Renal cortex interstitium (tissue), 11 donors: ENCODE results near the gene FHAD1. TPM values are rescaled to one million over a fixed set of nuclear protein-coding genes. Genes with fewer than 3 reads are reported as not detected.

Experiments used
- DNase-seq, 11 donors: peaks; one replicate each; pipeline ENCODE4 v3.0.0-alpha.2; 2013; ENCODE audit warnings: low read depth in 9 of 11, low spot score in 4 of 11; ENCODE audit errors: extremely low read depth in 1 of 11
- polyA plus RNA-seq, 3 donors: library from polyadenylated mRNA; unstranded; fragments of 120-200 nt; gene quantifications; one replicate each; pipeline ENCODE4 v1.2.1, GENCODE V29; 2013; ENCODE audit not compliant: insufficient read length in 3 of 3

The FHAD1 gene
- polyA plus RNA-seq, 3 donors: 3.3 to 6.5 (median 3.5) TPM

DNA sequence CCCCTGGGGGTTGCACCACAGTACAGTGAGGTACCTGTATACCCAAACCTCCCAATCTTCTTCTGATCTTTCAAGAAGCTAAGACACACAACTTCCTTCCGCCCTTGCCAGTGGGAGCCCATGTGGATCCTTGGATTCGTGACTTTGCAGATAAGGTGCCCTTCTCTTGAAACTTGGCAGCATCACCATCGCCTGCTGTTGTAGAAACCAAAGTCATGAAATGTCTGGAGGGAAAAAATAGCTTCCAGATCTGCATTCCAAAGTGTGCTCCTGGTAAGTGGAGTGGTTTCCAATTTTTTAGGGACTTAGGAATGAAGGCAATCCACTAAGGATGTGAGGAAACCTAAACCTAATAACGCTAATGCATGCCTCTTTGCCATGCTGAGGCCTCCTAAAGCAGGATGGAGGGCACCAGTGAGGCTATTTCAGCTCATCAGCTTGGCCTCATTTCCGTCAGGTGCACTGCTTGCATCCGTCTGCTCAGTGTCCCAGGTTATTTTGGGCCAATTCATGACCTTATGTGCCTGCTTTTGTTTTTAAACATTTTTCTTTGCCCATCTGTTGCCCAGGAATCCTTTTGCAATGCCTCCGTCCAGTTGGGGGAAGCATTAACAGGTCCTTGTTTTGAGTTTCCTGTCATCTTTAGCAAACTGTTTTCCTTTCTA, 154.5 kb downstream of the FHAD1 start:
- DNase-seq: no peak

DNA sequence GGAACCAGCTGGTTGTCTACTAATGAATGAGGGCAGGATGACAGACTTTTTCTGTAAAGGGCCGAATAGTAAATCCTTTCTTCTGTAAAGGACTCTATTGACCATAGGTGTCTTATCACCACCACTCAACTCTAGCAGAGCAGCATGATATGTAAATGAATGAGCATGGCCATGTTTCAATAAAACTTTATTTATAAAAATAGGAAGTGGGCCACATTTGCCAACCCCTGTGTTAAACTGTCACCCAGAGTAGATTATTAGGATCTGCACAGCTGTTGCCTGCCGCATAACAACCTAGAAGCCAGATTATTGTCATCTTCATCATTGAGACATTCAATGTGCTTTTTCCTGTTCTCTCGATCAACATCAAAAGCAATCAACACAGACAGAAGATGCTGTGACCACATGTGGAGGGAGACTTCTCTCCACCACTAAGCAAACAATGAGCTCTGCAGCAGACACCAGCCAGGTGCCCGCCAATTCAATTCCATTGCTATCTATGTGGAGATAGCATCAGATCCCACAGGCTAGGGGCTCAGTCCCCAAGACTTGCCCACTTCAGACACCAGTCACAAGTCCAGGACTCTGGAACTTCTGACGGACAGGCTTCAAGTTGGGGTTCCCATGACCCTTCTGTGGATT, 155.9 kb downstream of the FHAD1 start:
- no peak for DNase-seq

DNA sequence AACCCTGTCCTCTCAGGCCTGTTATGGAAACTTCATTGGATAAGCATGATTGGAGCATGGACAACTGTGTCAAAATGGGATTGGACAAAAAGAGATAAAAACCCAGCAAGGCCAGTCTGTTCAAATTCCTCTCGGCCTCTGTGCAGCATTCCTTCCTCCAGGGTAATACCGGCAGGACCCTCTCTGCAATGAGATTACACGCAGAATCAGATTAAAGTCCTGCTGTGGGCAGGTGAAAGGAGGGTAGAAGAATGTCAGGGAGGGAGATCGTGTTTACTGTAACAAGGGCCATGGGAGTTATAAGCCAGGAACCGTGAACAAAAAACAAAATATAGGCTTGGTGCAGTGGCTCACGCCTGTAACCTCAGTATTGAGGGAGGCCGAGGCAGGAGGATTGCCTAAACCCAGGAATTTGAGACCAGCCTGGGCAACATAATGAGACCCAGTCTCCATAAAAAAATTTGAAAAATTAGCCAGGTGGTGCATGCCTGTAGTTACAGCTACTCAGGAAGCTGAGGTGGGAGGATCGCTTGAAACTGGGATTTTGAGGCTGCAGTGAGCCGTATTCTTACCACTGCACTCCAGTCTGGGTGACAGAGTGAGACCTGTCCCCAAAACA, 157.0 kb downstream of the FHAD1 start:
- no peak for DNase-seq

DNA sequence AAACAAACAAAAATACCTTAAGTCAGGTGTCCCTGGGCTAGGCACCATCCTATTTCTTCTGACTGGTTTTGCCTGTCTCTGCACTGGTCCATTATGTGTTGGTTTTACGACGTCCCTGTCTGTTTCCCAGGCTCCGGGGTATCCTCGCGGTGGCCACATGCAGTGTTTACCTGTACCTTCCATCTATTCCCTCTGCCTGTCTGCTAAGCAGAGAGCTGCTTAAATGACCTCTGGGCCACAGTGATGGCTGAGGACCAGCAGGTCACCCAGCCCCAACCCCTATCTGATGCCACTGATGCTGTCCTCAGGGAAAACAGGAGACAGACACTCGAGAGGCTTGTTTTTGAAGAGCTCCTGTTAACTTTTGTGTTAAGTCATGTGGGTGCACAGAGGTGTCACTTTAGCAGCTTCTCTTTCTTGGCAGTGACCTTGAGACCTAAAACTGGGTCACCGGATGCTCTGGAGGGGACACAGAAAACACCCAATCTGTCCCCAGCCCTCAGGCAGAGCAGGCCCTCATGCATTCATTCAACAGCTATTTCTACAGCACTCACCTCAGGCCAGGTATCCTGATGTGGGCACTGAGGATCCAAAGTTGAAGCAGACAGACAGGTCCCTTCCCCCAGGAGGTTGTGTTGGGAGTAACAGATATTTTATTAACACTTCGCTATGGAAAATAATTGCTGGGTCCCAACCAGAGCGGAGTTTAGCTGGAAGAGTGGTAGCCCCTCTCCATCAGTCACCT, 158.3 kb downstream of the FHAD1 start:
- no peak for DNase-seq

DNA sequence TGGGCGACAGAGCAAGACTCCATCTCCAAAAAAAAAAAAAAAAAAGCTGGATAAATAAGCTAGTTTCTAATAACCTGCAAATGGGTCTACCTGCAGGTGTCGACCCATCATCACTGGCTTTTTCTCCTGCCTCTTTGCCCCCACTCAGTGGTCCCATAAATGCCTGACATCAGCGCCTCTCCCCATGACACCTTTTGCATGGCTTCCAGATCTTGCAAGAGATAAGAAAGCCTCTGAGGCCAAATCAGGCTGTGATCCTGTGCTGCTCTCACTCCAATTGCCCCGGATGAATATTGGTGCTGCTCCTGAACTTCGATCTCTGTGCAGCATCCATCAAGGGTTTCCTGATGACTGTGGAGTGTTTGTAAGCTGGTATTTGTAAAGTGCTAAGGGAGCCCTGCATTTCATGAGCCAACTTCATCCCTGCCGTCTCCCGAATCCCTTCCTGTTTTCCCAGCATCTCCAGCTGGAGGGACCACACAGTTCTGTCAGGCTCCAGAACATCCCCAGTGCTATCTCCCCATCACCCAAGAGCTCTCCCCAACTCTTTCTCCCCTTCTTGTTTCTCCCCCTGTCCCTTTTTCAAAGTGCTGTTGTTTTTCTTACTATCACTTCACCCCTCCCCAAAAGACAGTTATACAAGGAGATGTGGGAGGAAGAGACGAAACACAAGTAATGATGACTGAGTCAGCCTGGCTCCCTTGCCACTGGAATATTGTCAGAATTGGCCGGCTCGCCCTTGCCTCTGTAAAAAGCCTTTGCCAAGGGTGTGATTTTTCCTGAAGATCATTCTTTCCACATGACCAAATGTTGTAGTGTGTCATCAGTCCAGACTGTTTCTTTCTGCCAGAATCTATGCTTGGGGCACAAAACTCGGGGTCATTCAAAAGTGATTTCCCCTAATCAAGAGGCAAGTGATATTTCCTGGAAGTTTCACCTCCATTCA, 159.9 kb downstream of the FHAD1 start:
- no peak for DNase-seq

DNA sequence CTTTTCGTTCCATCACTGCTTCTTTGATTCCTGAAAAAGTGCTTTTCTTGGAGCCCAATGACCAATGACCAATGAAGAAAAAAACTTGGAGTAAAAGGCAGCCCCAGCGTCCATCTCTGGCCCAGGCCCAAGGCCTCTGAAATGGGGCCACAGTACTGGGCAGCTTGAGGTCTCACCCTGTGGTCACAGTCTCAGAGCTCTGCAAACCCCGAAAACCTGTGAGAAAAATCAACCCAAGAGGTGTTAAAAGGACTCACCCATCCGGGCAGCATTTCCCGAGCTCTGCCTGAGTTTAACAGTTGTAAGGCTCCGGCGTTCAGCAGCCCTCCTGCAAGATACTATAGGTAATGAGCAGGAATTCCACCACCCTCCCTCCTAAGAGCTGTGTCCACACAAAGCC, 160.6 kb downstream of the FHAD1 start:
- no peak for DNase-seq

DNA sequence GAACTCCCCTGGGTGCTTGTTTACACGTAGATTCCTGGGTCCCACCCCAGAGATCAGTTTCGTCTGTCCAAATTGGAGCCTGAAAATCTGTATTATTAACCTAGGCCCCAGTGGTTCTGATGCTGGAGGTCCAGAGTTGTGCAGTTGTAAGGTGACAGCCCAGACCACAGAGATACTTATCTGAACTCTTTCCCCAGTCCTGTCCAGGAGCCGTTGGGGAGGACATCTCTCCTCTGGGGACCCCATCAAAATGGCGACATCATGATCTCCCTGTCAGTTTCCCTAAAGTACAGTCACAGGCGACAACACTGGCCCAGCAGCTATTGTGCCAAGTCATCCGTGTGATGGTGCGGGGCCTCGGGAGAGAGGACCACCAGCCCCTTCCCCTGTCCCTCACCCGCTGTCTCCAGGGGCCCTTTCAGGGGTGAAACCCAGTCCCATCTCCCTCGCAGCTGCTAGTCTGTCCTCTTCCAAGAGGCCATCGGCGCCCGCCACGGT, 161.9 kb downstream of the FHAD1 start:
- DNase-seq: no peak

DNA sequence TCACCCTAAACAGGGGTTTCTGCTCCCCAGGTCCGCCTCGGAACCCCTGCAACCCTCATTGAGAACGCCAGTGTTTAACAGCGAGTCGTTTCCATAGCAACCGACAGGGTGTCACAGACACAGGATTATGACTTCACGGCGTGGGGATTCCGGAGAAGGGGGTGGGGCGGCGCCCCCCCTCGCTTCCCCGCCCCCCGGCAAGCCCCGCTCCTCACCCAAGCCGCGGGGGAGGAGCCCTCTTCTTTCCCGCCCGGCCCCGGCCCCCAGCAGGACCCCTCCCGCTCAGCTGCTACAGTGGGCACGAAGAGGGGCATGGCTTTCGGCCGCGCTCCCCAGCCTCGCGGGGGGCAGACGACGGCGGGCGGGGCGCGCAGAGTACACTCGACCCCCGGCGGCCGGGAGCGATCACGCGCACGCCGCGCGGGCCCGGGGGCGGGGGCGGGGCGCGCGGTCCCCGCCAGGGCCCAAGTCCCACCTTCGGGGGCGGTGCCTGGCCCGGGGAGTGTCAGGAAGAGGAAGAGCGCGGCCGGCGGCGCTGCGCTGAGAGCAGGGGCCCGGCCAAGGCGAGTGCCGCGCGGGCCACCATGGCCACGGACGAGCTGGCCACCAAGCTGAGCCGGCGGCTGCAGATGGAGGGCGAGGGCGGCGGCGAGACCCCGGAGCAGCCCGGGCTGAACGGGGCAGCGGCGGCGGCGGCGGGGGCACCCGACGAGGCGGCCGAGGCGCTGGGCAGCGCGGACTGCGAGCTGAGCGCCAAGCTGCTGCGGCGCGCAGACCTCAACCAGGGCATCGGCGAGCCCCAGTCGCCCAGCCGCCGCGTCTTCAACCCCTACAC, 162.6 kb downstream of the FHAD1 start, which contains the start of gene EFHD2:
Gene EFHD2, plus strand, starts transcription at position 501 of the 835 bp plus-strand sequence. Its CDS starts 84 bp downstream, at position 585.
- DNase-seq: peak; percentile 65 to 84 (median 77)

DNA sequence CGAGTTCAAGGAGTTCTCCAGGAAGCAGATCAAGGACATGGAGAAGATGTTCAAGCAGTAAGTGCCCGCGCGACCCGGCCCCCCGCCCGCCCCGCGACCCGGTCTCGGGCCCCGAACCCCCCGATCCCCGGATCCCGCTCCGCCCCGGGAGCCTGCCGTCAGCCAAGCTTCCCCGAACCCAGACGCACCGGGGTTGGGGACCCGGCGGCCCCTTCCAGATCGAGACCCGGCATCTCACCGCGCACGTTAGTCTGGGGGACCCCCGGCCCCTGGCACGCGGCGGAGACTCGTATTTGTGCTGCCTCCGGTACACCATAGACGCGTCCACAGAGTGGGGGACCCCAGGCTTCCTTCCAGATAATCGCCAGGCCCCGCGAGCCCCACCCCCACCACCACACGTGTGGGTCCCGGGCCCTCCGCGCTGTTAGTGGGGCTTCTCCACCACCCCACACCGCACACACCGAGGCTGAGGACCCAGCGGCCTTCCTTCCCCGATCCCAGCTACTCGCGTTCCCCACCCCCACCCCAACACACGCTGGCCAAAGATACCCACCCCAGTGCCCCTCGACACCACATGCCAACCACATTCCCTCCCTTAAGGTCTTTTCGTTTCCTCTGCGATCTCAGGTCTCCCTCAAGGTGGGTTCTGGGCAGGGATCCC, 163.3 kb downstream of the FHAD1 start:
- no peak for DNase-seq

DNA sequence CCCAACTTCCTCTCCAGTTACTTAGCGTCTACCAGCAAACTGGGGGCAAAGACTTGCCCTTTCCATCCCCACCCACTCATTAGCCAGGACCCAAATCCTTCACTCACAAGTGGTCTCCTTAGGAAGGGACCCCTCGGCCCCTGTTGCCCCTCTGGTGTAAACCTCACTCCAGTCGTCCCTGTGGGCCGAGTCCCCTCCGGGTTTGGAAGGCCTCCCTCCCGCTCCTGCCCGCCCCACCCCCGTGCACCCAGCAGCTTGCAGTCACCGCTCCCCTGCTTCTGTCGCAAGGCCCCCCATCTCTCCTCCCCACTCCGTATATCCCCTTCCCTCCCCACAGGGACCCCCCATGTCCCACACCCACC, 163.8 kb downstream of the FHAD1 start:
- no peak for DNase-seq

DNA sequence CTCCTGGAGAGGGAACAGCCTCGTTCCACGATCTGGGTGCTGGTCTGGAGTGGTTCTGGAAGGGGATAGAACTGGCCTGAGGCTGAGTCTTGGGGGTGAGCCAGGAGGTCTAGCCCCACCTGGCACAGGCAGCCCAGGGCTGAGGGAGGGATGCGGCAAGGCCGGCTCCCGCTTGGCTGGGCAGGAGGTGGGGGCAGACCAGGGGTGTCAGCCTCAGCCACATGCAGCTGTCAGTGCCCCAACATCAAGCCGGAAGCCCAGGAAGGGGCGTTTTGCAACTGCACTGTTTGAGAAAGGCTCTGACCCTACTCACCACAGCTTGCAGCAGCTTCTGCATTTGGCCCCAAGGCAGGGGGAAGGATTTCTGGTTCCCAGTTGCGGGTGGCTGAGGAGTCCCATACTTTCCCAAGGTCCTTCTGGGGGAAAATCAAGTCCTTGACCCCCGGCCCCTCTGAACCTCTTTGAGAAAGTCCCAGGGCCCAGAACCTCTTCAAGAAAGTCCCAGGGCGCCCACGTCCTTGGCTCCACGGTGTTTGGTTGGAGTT, 164.6 kb downstream of the FHAD1 start:
- DNase-seq: no peak

DNA sequence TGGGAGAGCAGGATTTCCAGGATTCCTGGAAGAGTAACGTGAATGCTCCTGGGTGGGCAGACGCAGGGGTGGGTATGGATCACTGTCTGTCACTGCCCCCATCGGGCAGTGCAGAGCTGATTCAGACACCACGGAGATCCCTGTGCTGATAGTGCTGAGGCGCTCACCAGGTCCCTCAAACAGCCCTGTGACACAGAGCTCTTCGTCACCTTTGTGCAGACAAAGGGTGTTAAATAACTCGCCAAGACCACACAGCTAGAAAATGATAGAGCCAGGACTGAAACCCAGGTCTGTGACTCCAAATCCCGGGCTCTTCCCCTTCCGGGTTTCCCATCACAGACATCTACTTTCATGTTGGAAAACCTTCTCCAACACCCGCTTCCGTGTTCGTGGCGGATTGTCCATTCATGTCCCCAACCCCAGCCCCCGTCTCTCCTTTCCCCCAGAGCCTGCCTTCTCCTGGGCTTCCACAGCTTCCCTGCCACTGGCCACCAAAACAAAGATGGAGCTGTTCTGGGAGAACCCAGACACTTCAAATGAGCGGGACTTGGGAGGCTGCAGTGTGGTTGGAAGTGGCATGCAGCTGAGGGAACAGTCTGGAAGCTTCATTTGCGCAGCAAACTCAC, 165.3 kb downstream of the FHAD1 start:
- DNase-seq: no peak

DNA sequence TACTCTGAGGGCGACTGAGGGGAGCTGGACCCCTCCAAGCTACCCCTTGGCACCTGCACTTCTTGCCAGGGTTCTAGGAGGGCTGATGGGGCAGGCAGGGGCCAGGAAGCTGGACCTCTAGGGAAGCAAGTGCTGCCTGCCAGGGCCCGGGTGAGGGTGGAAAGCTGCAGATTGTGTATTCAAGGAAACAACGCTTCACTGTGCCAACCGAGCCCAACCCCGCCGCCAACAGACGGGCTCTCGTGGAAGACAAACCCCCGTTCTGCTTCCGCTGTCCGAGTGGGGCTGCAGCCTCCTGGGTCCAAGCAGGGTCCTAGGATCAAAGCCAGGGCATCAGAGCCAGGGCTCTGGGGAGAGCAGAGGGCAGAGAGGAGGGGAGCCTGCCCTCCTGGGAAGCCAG, 165.8 kb downstream of the FHAD1 start:
- no peak for DNase-seq

DNA sequence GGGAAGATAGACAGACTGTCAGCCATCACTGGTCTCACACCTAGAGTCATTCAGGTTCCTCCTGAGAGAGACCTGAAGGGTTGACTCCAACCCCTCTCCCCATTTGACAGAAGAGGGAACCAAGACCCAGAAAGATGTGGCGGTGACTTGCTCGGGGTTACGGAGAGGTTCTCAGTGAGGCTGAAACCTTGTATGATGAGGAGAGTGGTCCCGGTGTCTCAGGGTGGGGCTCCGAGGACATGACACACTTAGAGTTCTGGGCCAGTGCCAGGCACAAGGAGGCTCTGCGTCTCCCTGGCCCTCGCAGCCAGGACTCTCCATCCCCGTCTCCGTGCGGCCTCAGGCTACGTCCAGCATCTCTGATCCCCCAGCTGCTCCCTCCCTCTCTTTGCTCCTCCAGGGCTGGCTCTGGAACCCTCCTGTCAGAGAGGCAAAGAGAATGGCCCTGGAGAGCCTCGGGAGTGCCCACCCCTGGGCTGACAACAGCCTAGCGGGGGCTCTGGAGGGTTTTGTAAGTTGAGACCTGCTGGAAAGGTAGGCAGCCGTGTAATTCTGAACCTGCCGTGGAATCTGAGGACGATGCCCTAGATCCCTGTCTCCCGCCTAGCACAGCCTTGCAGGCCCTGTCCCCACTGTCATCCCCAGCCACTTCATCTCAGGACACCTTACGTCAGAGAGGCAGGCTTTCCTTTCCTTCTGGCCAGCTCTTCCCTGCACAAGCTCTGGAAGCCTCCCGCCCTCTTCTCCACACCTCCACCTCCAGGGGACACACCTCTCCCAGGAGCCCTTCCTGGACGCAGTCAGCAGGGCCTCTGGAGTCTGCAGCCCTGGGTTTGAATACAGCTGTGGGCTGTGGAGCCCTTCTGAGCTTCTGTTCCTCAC, 166.8 kb downstream of the FHAD1 start:
- no peak for DNase-seq

DNA sequence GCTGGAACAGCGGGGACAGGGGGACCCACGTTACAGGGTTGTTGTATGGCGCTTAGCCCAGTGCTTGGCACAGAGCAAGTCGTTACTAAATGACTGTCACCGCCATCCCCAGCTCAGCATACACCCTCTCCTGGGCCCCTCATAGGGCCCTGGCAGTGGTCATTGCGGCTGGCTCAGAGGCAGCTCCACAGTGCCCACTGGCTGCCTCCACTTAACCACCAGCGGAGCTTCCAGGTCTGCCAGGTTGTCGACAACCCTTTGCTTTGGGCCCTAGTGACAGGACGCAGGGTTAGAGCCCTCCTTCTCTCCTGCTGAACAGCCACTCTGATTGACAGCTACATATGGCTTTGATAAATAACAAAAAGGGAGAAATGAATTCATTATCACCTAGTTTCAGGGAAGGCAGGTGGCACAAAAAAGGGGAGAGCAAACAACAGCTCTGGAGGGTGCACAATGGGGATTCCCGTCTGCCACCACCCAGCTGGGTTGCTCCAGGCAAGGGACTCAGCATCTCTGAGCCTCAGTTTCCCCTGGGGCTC, 167.5 kb downstream of the FHAD1 start:
- DNase-seq: no peak
